HEK293 (cell line): ENCODE measurements around the gene TMEM131L.

Experiments
- CTCF ChIA-PET: fragments of 350-600 bp; formaldehyde crosslinking; extraction: SDS; loops from one replicate; lab custom pipeline; 2021; ENCODE audit warnings: antibody characterized with exemption; lab: Yijun Ruan, JAX
- POLR2A ChIA-PET: fragments of 300-600 bp; formaldehyde crosslinking; extraction: SDS; loops from one replicate; lab custom pipeline; 2020; ENCODE audit warnings: antibody characterized with exemption, inconsistent platforms; lab: Yijun Ruan, JAX
- H3K27ac ChIP-seq: fragments of 200-500 bp; sonication (Bioruptor generic); 2 replicates; pipeline ENCODE4 v1.5.1; 2014; ENCODE audit warnings: low read depth, low read length, control low read depth, inconsistent platforms; ENCODE audit errors: extremely low read depth
- H3K36me3 ChIP-seq, 2 experiments: fragments of 200-500 bp in 1 of 2; sonication (Bioruptor generic) in 1 of 2; 1 replicate in 1 of 2; 2 replicates in 1 of 2; pipeline ENCODE4 v1.5.1; 2014 to 2017; ENCODE audit warnings: inconsistent platforms in 2 of 2, low read length in 2 of 2; ENCODE audit not compliant: control insufficient read depth in 2 of 2, insufficient read depth in 1 of 2
- H3K4me1 ChIP-seq: fragments of 200-500 bp; sonication (Bioruptor generic); 2 replicates; pipeline ENCODE4 v1.5.1; 2014; ENCODE audit warnings: mild to moderate bottlenecking, low read length, inconsistent platforms; ENCODE audit not compliant: control insufficient read depth, insufficient read depth
- H3K4me3 ChIP-seq: 2 replicates; pipeline ENCODE4 v1.5.1; 2011; ENCODE audit warnings: low read depth, mild to moderate bottlenecking, control low read depth, low read length, moderate library complexity
- H3K9me3 ChIP-seq: fragments of 200-500 bp; sonication (Bioruptor generic); 2 replicates; pipeline ENCODE4 v1.5.1; 2014; ENCODE audit warnings: low read depth, low read length, inconsistent platforms; ENCODE audit not compliant: control insufficient read depth, insufficient read depth
- AEBP2 ChIP-seq: fragments of 450-650 bp; formaldehyde crosslinking; IDR thresholded peaks from 2 replicates; pipeline ENCODE4 v1.5.1; 2016; ENCODE audit warnings: missing biosample characterization, missing genetic modification characterization, borderline replicate concordance
- BCL6B ChIP-seq: fragments of 450-650 bp; formaldehyde crosslinking; IDR thresholded peaks from 2 replicates; pipeline ENCODE4 v1.5.1; 2017; ENCODE audit warnings: missing biosample characterization, missing genetic modification characterization
- YY1 ChIP-seq: fragments of 450-650 bp; formaldehyde crosslinking; IDR thresholded peaks from 2 replicates; pipeline ENCODE4 v1.5.1; 2018; ENCODE audit warnings: missing biosample characterization, missing genetic modification characterization
- ZNF16 ChIP-seq: fragments of 450-650 bp; formaldehyde crosslinking; IDR thresholded peaks from 2 replicates; pipeline ENCODE4 v1.5.1; 2016; ENCODE audit warnings: low read depth, missing biosample characterization, missing genetic modification characterization
- ZNF18 ChIP-seq: fragments of 450-650 bp; formaldehyde crosslinking; IDR thresholded peaks from 2 replicates; pipeline ENCODE4 v1.5.1; 2016; ENCODE audit warnings: missing biosample characterization, missing genetic modification characterization
- ZNF248 ChIP-seq: fragments of 450-650 bp; formaldehyde crosslinking; IDR thresholded peaks from 2 replicates; pipeline ENCODE4 v1.5.1; 2017; ENCODE audit warnings: missing biosample characterization, missing genetic modification characterization
- ZNF26 ChIP-seq: fragments of 450-650 bp; formaldehyde crosslinking; IDR thresholded peaks from 2 replicates; pipeline ENCODE4 v1.5.1; 2016; ENCODE audit warnings: missing biosample characterization, missing genetic modification characterization
- ZNF521 ChIP-seq: fragments of 450-650 bp; formaldehyde crosslinking; IDR thresholded peaks from 2 replicates; pipeline ENCODE4 v1.5.1; 2017; ENCODE audit warnings: missing biosample characterization, mild to moderate bottlenecking, missing genetic modification characterization
- ZNF654 ChIP-seq: fragments of 450-650 bp; formaldehyde crosslinking; IDR thresholded peaks from 2 replicates; pipeline ENCODE4 v1.5.1; 2016; ENCODE audit warnings: low read depth, missing biosample characterization, missing genetic modification characterization
- ZNF692 ChIP-seq: fragments of 450-650 bp; formaldehyde crosslinking; IDR thresholded peaks from 2 replicates; pipeline ENCODE4 v1.5.1; 2016; ENCODE audit warnings: missing biosample characterization, missing genetic modification characterization
- ZSCAN16 ChIP-seq: fragments of 450-650 bp; formaldehyde crosslinking; IDR thresholded peaks from 2 replicates; pipeline ENCODE4 v1.5.1; 2016; ENCODE audit warnings: missing biosample characterization, missing genetic modification characterization

Gene TMEM131L

GRCh38 chr4:153651116-153651515, 185.0 kb downstream of the TMEM131L start (continued):
- no peak for TF ChIP-seq AEBP2 (tag by site-specific recombination)
- no peak for TF ChIP-seq BCL6B

- POLR2A ChIA-PET = no interaction called here
- TF ChIP-seq ZNF248 (tag by site-specific recombination) (no peak), ZNF18 (tag by site-specific recombination) (no peak), ZNF16 (tag by site-specific recombination) (no peak), ZNF26 (tag by site-specific recombination) (no peak), ZNF654 (tag by site-specific recombination) (no peak), ZNF521 (no peak), ZNF692 (tag by site-specific recombination) (no peak), ZSCAN16 (no peak)
- TF ChIP-seq, all 188 proteins: peak for 0
- Histone ChIP-seq H3K9me3 (no peaks in the 10 kb centered on the region), H3K27ac (no peak overlapping the region), H3K4me3 (no peak overlapping the region), H3K4me1 (no peaks in the 10 kb centered on the region), H3K36me3 (no peaks in the 10 kb centered on the region)
- CTCF ChIA-PET = no interaction called here
Measured at GRCh38 chr4:153651587-153651986, 185.4 kb downstream of the TMEM131L start.

GRCh38 chr4:153652051-153652784, 186.1 kb downstream of the TMEM131L start:
- H3K36me3 ChIP-seq = no peaks in the 10 kb centered on the region
- ChIA-PET POLR2A (interaction anchor here (0.6 kb wide), 1 partner anchor 526 kb away, joined by 5 read pairs; no protein-coding TSS in a partner anchor), CTCF (interaction anchor here (0.6 to 1.8 kb wide), 4 partner anchors 9 to 112 kb away, joined by 3 to 12 read pairs (median 4); no protein-coding TSS in a partner anchor)
- TF ChIP-seq YY1 (tag by site-specific recombination) = no peak
- H3K4me1 ChIP-seq = no peaks in the 10 kb centered on the region
- H3K9me3 ChIP-seq = no peaks in the 10 kb centered on the region
- no peak overlapping the region for H3K4me3 ChIP-seq
- H3K27ac ChIP-seq = no peak overlapping the region
